ENCODE data around the gene PTCH1.

PTCH1 gene

DNA sequence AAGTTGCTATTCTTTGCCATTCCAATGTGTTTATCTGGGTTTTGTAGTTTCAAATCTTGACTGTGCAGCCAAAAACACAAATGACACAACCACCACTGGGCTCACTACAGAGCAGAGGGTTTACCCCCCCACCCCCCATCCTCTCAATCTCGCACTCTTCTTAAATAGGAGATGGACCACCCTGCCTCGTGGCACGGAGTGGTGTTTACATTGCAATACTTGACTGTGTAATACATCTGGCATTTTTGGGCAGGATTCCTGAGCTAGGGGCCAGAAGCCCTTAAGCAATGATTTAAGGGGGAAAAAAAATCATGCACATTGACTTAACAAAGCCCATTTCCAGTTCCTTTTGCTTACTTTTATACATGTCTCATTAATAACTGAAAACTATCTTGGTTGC is 19.0 kb downstream of the PTCH1 start:
- no peak for DNase-seq

DNA sequence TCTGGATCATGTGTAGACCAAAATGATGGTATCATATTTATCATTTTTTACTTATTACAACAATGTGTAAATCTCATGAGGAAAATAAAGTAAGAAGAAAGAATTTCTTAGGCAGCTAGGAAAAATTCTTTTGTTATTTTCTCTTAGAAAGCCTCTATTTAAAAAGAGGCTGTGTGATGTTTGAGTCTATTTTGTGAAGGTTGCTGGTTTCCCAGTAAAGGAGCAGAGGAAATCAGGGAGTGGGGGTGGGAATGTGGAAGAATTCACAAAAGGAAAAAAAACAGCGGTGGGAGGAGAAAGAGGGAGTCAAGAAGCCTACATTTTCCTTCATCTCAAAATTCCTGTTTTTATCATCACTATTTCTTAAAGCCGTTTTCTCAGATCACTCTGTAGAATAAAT is 20.1 kb downstream of the PTCH1 start:
- no peak for DNase-seq

DNA sequence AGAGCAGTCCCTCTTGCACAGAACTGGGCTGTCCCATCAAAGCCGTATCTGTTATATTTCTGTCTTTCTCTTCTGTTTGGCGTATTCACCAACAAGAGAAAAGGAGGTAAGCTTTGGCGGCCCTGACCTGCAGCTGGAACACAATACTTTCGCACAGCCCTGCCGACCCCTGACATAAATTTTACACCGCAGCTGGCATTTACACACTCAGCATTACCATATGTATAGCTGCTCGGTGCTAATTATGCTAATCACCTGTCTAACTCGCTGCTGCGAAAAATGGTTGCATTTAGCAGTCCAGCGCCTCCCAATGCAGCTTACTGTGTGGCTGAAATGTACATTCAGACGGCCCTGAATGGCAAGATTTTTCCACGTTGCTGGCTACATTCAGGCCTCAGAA is 20.8 kb downstream of the PTCH1 start:
- DNase-seq, result no peak

DNA sequence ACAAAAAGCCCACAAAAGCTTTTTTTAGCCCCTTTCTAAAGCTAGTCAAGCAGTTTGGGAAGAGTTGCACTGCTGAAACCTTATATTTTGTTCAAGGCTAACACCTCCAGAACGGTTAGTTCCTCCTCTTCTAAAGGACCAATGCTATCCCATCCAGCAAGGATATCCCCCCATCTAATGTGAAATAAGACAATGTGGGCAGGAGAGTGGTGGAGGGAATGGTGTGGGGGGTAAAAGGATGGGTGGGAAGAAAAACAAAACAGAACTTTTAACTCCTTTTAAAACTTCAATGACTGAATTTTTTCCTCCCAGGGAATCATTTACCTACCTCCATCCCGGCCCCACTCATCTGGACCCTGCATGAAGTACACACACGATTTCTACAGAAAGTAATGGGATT is 21.2 kb downstream of the PTCH1 start:
- DNase-seq, result no peak

- DNase-seq, result no peak
Observed at GRCh38 chr9:95494416-95495371, 22.1 kb downstream of the PTCH1 start.

GRCh38 chr9:95494022-95494415 is 22.8 kb downstream of the PTCH1 start:
- DNase-seq, result no peak

DNA sequence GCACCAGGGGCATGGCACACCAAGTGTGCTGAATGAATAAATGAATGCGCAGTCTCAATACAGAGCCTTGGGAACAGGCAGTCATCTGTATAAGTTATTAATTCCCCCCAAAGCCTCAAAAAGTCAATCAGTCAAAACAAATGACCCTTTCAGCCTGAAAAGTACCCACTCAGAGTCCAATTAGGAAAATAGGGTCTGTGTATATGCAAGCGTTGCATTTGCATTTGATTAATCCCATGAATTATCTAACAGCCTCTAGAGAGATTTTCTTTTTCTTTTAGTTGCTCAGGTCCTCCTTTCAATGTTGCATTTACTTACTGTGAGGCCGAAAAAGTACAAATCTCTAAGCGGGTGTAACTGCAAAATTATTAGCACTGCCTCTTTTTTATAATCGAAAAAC is 23.4 kb downstream of the PTCH1 start:
- DNase-seq, result no peak

DNA sequence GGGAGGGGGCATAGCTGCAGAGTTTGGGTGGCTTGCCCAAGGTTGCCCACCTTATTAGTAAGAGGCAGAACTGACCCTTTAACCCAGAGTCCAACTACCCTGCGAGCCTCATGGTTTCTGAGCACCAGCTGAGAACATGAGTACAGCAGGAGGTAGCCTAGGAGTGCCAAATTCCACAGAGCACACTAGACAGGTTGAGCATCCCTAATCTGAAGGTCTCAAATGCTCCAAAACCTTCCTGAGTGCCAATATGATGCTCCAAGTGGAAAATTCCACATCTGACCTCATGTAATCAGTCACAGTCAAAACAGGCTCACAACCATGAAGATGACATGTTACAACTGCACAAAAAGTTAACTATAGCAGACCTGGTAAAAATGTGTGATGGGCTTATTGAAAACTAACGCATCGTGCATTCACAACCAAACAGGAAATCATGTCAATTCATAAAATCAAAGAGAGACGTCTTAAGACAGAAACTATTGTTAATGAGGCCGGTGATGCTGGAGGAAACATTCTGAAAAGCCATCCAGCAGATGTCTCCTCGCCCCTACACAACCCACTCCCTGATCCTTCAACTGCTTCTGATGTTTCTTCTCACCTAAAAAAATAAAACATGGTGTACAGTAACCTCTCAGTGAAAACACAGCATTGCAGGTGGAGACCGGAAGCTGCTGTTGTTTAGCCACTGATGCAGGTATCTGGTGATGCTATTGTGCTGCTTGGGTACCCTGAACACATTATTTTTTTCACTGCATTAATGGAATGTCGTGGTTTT is 25.0 kb downstream of the PTCH1 start:
- no peak for DNase-seq

DNA sequence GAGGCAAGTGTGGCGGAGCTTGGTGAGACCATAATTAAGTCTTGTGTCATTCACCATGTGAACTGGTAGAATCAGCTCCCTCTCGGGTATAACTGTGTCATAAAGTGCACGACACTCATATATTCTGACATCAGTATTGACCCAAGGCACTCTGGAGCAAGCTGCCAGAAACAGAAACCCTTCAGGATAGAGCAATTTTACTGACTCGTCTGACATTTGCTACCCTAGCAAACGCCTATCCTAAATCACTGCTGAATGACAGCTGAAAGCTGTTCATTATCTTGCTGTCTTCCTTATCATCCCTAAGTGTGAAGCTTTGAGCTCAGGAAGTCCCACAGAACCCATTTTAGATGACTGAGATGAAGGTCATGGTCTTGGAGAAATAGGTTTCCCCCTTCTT is 27.8 kb downstream of the PTCH1 start:
- DNase-seq, result no peak

GRCh38 chr9:95486318-95486717 is 30.5 kb downstream of the PTCH1 start:
- no peak for DNase-seq

GRCh38 chr9:95484225-95484624 is 32.5 kb downstream of the PTCH1 start:
- DNase-seq, result no peak

- DNase-seq, result no peak
Observed at GRCh38 chr9:95483431-95483830, 33.3 kb downstream of the PTCH1 start.

GRCh38 chr9:95482621-95483020 is 34.1 kb downstream of the PTCH1 start:
- DNase-seq, result no peak

DNA sequence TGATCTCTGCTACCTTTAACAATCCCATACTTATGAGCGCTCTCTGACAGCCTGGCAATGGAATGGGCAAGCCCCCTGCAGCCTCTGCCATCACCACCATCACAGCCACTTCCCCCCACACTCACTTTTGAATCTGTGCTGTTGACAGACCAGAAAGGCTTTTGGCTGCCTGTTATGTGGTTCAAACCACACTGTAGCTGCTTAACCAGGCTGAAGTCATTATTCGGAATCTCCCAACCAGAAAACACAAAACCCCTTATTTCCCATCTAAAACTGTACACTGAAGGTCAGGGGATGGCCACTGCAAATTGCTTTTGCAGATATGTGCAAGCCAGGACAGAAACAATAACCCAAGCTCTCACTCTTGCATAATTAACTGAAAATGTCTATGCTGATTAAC is 35.8 kb downstream of the PTCH1 start:
- DNase-seq, result no peak

DNA sequence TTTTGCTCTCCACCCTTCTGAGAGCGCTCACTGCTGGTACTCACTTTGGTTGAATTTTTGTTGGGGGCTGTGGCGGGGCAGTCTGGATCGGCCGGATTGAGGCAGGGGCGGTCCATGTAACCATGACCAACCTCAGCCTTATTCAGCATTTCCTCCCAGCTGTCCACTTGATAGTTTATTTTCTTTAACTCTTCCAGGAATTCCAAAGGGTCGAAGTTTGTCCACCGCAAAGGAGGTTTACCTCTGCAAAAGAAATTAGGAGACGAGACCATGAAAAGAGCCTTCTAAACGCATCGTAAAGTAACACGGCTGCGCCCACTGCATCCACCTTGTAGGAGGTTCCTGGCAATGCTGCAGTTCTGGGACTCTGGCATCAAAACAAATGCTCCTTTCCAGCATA is 36.4 kb downstream of the PTCH1 start:
- no peak for DNase-seq

DNA sequence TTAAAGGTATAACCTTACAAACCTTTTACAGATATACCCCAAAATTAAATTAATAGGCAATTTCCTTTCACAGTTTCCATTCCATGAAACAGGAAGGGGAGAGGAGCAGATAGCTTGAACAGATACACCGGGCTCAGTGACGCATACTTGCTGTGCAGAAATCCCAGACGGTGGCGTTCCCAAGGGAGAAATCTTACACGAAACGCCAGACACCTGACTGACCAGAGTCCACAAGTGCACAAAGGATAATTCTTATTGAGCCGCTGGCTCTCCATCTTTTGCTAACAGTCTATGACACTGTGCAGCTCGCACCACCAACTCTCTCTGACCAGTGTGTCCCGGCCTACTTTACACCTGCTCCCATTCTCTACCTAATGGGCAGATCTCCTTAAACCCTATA is 37.4 kb downstream of the PTCH1 start:
- DNase-seq, result no peak

DNA sequence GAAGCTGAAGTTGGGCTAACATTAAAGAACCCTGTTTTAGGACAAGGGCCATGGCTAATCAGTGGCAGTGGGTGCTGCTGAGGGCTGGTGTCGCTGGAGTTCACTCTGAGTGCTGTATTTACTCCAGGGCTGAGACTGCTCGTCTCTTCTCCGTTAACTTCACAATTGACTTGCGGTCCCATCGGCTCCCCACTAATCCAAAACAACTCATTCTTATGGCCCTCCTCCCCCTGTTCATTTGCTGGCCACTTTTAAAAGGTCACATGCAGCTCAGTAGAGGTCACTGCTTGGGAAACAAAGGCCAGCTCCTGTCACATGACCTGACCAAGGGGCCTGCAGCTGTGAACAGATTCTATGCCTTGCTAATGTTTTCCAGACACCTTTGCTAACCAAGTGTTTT is 38.4 kb downstream of the PTCH1 start:
- DNase-seq, result no peak

- DNase-seq, result no peak
Observed at GRCh38 chr9:95477885-95478284, 38.9 kb downstream of the PTCH1 start.

GRCh38 chr9:95477441-95477840 is 39.3 kb downstream of the PTCH1 start:
- DNase-seq, result no peak

DNA sequence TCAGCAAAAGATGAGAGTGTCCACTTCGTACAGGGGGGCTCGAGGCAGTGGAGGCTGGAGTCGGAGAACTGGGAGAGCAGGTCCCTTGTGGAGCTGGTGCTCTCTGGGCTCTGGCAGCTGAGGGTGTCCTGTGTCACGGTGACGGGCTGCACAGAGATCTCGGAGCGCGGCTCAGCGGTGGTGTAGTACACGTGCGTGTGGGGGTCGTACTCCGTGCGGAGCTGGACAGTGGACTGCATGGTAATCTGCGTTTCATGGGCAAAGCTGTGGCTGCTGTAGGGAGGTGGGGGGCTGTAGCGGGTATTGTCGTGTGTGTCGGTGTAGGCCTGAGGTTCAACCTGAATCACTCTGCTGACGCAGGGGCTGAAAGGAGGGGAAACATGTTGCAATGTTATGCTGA is 48.0 kb downstream of the PTCH1 start:
- DNase-seq, result no peak

DNA sequence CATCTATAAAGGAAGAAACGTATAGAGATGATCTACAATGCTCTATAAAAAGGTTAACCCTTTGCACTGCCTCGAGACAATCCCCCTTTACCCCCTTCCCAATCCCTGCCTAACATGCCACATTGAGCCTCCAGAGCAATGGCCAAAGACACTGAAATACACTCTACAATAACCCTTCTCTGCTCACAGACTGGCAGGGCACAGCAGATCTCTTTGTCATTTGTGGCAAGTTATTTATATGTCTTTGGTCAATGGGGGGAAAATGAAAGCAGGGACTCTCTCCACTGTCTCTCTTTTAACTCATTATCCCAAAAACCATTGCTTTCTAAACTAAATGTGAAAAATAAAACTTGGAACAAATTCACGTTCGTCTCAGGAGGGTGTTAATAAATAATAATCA is 51.7 kb downstream of the PTCH1 start:
- DNase-seq, result no peak

DNA sequence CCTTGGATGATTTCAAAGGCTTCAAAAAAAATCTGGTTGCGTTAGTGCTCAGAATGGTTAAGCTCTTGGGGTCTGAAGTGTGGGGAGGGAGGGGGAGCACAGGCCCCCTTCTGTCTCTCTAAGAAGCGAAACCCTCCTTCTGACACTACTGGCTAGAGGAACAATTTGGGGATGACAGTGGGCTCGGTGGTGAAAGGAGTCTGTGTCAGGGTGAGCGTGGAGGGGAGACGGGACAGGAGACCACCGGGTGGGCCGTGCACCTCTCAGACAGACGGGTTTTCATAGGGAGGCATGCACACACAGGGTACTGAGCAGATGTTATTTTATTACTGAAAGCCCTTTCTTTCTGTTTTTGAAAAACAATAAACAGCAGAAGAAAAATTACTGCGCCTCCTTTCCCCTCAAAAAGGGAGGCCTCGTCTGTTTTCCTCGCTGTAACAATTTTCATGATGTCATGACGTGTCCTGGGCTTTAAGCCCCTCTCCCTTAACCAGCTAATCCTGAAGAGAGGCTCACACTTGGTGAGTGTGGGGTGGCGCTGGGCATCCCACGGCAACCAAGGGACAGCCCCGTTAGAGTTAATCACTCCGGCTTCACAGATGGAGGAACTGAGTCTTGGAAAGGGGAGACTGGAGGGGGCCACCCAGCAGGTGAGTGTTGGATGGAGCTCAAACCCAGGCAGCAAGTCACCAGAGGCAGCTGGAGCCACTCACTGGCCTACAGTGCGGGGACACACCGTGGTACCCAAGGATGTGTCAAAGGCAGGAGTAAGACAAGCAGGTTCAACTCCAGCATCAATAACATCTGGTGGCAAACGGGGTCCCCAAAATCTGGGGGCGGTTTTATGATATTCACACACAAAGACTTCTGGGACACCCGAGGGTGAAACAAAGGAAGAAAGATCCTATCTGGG is 53.4 kb downstream of the PTCH1 start:
- DNase-seq, result no peak
